Uterus (tissue), 4 donors: Measurements from ENCODE around the gene UTP11. TPM values are rescaled to one million over a fixed set of nuclear protein-coding genes. Genes with fewer than 3 reads are reported as not detected.

Experiments used
- DNase-seq, 2 donors: peaks; one replicate each; pipeline ENCODE4 v3.0.0-alpha.2; 2019 to 2020
- H3K27ac ChIP-seq, 2 donors: fragments of 200-600 bp; sonication (generic); 1 replicate in 1 of 2; 2 replicates in 1 of 2; pipeline ENCODE4 v1.5.1; 2016 to 2018
- H3K27me3 ChIP-seq, 2 donors: fragments of 200-600 bp; sonication (generic); one replicate each; pipeline ENCODE4 v1.5.1; 2018 to 2019; ENCODE audit warnings: control low read depth in 1 of 2
- H3K36me3 ChIP-seq, 2 donors: fragments of 200-600 bp; sonication (generic); one replicate each; pipeline ENCODE4 v1.5.1; 2019; ENCODE audit warnings: control low read depth in 1 of 2
- H3K4me1 ChIP-seq, 2 donors: fragments of 200-600 bp; sonication (generic); one replicate each; pipeline ENCODE4 v1.5.1; 2018 to 2019; ENCODE audit warnings: control low read depth in 1 of 2
- H3K4me3 ChIP-seq, 2 donors: fragments of 200-600 bp; sonication (generic); 1 replicate in 1 of 2; 2 replicates in 1 of 2; pipeline ENCODE4 v1.5.1; 2018 to 2019; ENCODE audit warnings: mild to moderate bottlenecking in 1 of 2
- H3K9me3 ChIP-seq, 2 donors: fragments of 200-600 bp; sonication (generic); one replicate each; pipeline ENCODE4 v1.5.1; 2019; ENCODE audit warnings: control low read depth in 1 of 2
- CTCF ChIP-seq, 4 experiments: fragments of 200-600 bp in 2 of 4; fragments of 450-650 bp in 2 of 4; sonication (generic) in 2 of 4; IDR thresholded peaks; one replicate each; pipeline ENCODE4 v1.5.1; 2016 to 2019; ENCODE audit warnings: antibody characterized with exemption in 4 of 4, mild to moderate bottlenecking in 2 of 4, moderate library complexity in 1 of 4
- POLR2A ChIP-seq, 2 donors: fragments of 450-650 bp; IDR thresholded peaks; one replicate each; pipeline ENCODE4 v1.6.1; 2016; ENCODE audit warnings: antibody characterized with exemption in 2 of 2, mild to moderate bottlenecking in 1 of 2, moderate library complexity in 1 of 2
- intact Hi-C: fragments of 100-400 bp; cut with DNase I; formaldehyde crosslinking; loops from one replicate; pipeline ENCODE4 v1.15.1; 2023; ENCODE audit warnings: low total_unique reads
- total RNA-seq, 4 donors: library from RNA; depleted of rRNA in 3 of 4; stranded (reverse); fragments of >200 nt in 3 of 4; gene quantifications; one replicate each; pipeline versions ENCODE4 v1.1.0 to v1.2.4, GENCODE V29; 2014 to 2023
- donor health status: DM: yes; HTN: yes; CAD: no.

UTP11 gene
- total RNA-seq, 4 donors from 2014 or later = 8.2 to 60.3 (median 36.9) TPM

DNA sequence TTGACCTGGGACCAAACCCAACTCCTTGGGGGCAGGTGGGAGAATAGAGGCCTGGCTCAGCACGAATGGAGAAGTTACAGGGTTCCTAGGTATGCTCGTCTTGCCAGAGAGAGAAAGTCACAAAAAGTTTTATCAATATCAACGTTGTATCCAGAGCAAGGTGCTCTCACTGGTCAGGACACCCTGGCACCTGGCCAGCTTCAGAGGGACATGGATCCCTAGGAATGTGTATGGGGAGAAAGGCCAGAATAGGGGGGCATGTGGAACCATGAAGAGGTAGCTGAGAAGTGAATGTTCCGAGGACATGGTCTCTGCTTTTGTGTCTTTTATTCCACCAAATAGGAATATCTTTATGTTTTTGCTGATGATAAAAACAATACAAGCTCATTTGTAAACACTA, 43.4 kb downstream of the UTP11 start:
- Histone ChIP-seq H3K27me3 (no peaks in the 10 kb centered on the region), H3K9me3 (no peaks in the 10 kb centered on the region), H3K4me3 (no peak overlapping the region), H3K4me1 (no peaks in the 10 kb centered on the region), H3K36me3 (no peaks in the 10 kb centered on the region), H3K27ac (no peak overlapping the region)
- TF ChIP-seq CTCF (IDR thresholded peaks at IDR 0.05) = no peak
- no peak for TF ChIP-seq POLR2A (IDR thresholded peaks at IDR 0.05)
- intact Hi-C loops = no loop called here
- DNase-seq = no peak

- no peak overlapping the region for H3K4me3 ChIP-seq
- no peaks in the 10 kb centered on the region for H3K27me3 ChIP-seq
- no peaks in the 10 kb centered on the region for H3K36me3 ChIP-seq
- H3K4me1 ChIP-seq = no peaks in the 10 kb centered on the region
- DNase-seq = no peak
- no peaks in the 10 kb centered on the region for H3K9me3 ChIP-seq
- no peak for TF ChIP-seq CTCF (IDR thresholded peaks at IDR 0.05)
- no peak for TF ChIP-seq POLR2A (IDR thresholded peaks at IDR 0.05)
- intact Hi-C loops = no loop called here
- no peak overlapping the region for H3K27ac ChIP-seq
Measured at GRCh38 chr1:38059635-38060250, 47.2 kb downstream of the UTP11 start.

- DNase-seq = no peak
Measured at GRCh38 chr1:38060498-38060897, 48.0 kb downstream of the UTP11 start.

DNA sequence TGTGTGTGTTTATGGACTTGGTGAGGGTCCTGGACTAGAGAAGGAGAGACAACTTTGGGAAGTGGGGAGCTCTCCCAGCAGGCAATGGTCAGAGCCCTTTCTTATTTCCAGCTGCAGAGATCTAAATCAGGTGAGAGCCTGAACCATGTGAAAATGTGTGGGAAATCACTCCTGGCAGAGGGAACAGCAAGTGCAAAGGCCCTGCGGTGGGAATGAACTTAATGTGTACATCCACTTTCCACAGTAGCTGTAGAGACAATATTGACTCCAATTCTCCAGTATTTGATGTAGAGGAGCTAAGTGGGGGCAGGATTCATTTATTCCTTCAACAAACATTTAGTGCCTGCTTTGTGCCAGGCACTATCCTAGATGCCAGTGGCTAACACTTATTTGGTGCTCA, 48.8 kb downstream of the UTP11 start:
- intact Hi-C loops = no loop called here
- DNase-seq = no peak
- TF ChIP-seq CTCF (IDR thresholded peaks at IDR 0.05) (no peak), POLR2A (IDR thresholded peaks at IDR 0.05) (no peak)

More at GRCh38 chr1:38060498-38060897, 48.0 kb downstream of the UTP11 start:
- H3K36me3 ChIP-seq = no peaks in the 10 kb centered on the region
- H3K9me3 ChIP-seq = no peaks in the 10 kb centered on the region
- no peak overlapping the region for H3K27ac ChIP-seq
- no peaks in the 10 kb centered on the region for H3K4me1 ChIP-seq
- TF ChIP-seq CTCF (IDR thresholded peaks at IDR 0.05) (no peak), POLR2A (IDR thresholded peaks at IDR 0.05) (no peak)
- no peak overlapping the region for H3K4me3 ChIP-seq
- no peaks in the 10 kb centered on the region for H3K27me3 ChIP-seq
- intact Hi-C loops = no loop called here

DNA sequence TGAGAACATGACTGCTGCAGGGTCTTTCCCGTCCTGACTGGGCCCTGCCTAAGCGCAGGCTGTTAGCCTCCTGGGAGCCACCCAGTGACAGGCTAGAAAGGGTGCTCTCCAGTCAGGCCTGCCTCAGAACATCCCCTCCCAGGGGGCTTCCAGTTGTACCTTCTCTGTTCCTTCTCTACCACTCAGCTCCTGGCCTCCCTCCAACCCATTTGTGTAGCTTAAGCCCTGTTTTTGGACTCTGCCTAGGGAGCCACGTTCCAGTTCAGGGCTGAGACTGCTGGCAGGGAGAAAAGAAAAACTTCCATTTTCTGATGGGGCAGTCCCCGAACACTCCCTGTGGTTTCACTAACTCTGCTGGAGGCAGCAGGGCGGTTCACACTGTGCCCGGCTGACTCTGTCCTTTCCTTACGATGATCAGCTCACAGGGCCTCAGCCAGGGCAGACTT, 49.4 kb downstream of the UTP11 start:
- no peaks in the 10 kb centered on the region for H3K9me3 ChIP-seq
- no peaks in the 10 kb centered on the region for H3K27me3 ChIP-seq
- intact Hi-C loops = no loop called here
- no peak overlapping the region for H3K4me3 ChIP-seq
- H3K27ac ChIP-seq = no peak overlapping the region
- no peaks in the 10 kb centered on the region for H3K4me1 ChIP-seq
- no peak for TF ChIP-seq POLR2A (IDR thresholded peaks at IDR 0.05)
- no peak for TF ChIP-seq CTCF (IDR thresholded peaks at IDR 0.05)
- DNase-seq = no peak
- H3K36me3 ChIP-seq = no peaks in the 10 kb centered on the region

More for the DNA sequence above, 48.8 kb downstream of the UTP11 start:
- Histone ChIP-seq H3K27me3 (no peaks in the 10 kb centered on the region), H3K4me1 (no peaks in the 10 kb centered on the region), H3K27ac (no peak overlapping the region), H3K36me3 (no peaks in the 10 kb centered on the region), H3K4me3 (no peak overlapping the region), H3K9me3 (no peaks in the 10 kb centered on the region)
